GM21390 (cell line): ENCODE measurements around the gene MIER2.
"Not testable (repeated sequence)": the region's sequence is repeated elsewhere in the genome, so short reads cannot be mapped to it uniquely, and the experiment has no call there.

Experiments used
- ATAC-seq: cut with Tn5 transposase; IDR thresholded peaks from one replicate; pipeline ENCODE4 v1.9.1; 2021; ENCODE audit not compliant: unreplicated experiment

MIER2 gene

DNA sequence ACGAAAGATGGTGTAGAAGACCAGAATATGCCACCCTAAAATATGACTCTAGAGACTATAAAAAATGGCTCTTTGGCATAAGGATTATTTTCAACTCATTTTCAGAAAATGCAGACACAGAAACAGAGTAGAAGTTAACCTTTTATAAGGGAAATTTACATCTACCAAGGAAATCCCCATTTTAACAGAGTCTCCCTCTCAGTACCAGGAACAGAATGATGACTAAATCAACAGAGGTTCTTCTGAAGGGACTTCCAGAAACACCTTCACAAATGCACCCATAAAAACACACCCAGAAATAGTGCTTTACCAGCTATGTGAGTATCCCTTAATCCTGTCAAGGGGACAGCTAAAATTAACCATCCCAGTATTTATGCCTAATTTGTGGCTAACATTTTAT, 82.5 kb downstream of the MIER2 start:
- ATAC-seq = no peak

- not testable (repeated sequence) for ATAC-seq
These were observed 87.8 kb downstream of the MIER2 start for GRCh38 chr19:256804-257203.
